OCI-LY1 (cell line): ENCODE results near the gene FAM83G.

Experiments
- EZH2 ChIP-seq: fragments of 200-600 bp; sonication (generic), shearing (Covaris generic); IDR thresholded peaks from 2 replicates; pipeline ENCODE4 v1.8.0; 2017; ENCODE audit warnings: borderline replicate concordance, mixed run types, mild to moderate bottlenecking, antibody characterized with exemption, low read length, moderate library complexity, mixed read lengths
- TF ChIP-seq, protein P1 (sequence below): fragments of 200-600 bp; sonication (generic), shearing (Covaris generic); IDR thresholded peaks from 2 replicates; pipeline ENCODE4 v1.5.1; 2017; ENCODE audit warnings: mild to moderate bottlenecking, antibody characterized with exemption, low read length, moderate library complexity, mixed read lengths

DNA sequence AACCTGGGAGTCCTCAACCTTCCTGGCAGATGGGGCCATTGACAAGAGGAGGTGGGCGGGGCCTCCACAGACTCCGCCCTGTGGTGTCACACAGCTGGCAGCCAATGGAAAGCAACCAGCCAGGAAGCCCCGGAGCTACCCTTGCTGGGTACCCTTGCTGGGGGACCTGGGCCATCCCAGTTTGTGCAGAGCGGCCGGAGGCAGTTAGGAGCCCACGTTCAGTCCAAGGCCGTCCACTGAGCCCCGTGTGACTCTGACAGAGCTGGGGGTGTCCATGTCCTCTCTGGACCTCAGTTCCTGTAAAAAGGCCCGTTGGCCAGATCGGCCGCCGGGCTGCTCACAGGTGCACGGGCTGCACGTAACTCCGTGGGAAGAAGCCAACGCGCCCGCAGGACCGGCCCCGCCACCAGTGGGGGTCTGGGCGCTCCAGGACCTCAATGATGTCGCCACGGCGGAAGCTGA, 17.1 kb upstream of the FAM83G start:
- TF ChIP-seq, protein P1, sequence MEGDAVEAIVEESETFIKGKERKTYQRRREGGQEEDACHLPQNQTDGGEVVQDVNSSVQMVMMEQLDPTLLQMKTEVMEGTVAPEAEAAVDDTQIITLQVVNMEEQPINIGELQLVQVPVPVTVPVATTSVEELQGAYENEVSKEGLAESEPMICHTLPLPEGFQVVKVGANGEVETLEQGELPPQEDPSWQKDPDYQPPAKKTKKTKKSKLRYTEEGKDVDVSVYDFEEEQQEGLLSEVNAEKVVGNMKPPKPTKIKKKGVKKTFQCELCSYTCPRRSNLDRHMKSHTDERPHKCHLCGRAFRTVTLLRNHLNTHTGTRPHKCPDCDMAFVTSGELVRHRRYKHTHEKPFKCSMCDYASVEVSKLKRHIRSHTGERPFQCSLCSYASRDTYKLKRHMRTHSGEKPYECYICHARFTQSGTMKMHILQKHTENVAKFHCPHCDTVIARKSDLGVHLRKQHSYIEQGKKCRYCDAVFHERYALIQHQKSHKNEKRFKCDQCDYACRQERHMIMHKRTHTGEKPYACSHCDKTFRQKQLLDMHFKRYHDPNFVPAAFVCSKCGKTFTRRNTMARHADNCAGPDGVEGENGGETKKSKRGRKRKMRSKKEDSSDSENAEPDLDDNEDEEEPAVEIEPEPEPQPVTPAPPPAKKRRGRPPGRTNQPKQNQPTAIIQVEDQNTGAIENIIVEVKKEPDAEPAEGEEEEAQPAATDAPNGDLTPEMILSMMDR, result no peak
- TF ChIP-seq EZH2, result no peak
